Kidney glomerular epithelial cell (primary cell): ENCODE results near the gene LRRN1.
"Not testable (repeated sequence)": the region's sequence is repeated elsewhere in the genome, so short reads cannot be mapped to it uniquely, and the experiment has no call there.

Source experiments
- DNase-seq: peaks from one replicate; lab custom pipeline; 2025; lab: John Stamatoyannopoulos, UW

Gene LRRN1

DNA sequence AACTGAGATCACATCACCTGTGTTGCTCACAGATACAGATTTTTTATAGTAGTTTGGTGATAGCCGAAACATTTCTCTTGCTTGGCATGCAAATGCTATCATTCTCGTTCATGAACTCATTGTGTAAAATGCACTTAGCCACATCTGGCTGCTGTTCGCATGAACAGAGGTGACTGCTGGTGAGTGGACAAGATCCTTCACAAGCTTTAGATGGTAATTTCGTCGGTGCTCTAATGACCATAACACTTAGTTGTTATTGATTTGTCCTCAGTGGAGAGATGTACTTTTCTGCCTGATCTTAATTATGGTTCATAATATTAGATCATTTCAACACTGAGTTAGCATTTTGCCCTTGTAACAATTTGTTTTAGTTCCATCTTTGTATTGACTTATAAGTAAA lies 13.8 kb downstream of the LRRN1 start:
- no peak for DNase-seq

GRCh38 chr3:3815206-3815605 lies 16.0 kb downstream of the LRRN1 start:
- DNase-seq, result no peak

DNA sequence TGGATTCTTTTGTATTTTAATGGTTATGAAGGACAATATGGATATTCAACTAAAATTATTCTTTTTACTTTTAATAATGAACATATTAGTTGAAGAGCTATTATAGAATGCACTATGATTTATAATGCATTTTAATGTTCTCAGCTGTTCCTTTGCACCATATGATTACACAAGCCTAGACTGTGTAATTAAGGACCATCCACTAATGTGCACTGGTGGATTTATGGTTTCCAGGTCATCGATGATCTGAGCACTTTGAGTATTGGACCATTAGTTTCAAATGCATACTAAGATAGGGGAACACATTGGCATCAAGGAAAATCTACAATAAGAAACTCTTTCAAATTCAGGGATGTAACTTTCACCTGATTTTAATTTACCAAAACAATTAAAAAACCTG lies 16.8 kb downstream of the LRRN1 start:
- no peak for DNase-seq

GRCh38 chr3:3817865-3818264 lies 18.6 kb downstream of the LRRN1 start:
- DNase-seq, result no peak

- no peak for DNase-seq
Measured at GRCh38 chr3:3821777-3822176, 22.5 kb downstream of the LRRN1 start.

- no peak for DNase-seq
Measured at GRCh38 chr3:3825035-3825434, 25.8 kb downstream of the LRRN1 start.

GRCh38 chr3:3826521-3826920 lies 27.3 kb downstream of the LRRN1 start:
- no peak for DNase-seq

- no peak for DNase-seq
Measured at GRCh38 chr3:3827111-3827510, 27.9 kb downstream of the LRRN1 start.

DNA sequence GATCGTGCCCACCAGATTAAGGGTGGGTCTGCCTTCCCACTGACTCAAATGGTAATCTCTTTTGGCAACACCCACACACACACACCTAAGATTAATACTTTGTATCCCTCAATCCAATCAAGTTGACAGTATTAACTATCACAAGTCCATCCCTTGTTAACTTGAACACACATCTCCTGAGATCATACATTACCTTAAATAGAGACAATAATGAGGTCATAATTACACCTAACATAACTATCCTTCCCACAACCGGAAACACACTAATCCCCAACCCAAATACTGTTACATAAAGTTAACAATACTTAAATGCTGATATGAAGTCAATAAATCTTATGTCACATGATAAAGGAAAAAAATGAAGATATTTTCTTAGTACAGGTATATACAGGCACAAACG lies 29.2 kb downstream of the LRRN1 start:
- DNase-seq, result not testable (repeated sequence)

DNA sequence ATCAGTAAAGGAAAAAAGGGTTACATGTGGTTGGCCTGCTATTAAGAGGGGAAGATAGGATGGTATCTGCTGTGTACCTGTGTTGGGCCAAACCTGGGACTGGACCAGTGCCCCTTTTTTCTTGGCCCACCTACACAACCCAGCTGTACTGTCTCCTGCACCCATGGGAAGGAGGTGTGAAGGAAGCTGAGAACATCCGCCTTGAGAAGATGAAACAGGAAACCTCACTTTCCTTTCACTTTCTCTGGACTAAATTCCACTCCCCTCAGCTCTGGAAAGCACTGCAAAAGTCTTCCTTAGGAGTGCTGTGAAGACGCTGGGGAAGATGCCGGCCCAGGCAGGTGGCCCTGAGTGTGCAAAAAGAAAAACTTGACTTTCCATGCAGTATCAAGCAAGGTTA lies 37.6 kb downstream of the LRRN1 start:
- no peak for DNase-seq

DNA sequence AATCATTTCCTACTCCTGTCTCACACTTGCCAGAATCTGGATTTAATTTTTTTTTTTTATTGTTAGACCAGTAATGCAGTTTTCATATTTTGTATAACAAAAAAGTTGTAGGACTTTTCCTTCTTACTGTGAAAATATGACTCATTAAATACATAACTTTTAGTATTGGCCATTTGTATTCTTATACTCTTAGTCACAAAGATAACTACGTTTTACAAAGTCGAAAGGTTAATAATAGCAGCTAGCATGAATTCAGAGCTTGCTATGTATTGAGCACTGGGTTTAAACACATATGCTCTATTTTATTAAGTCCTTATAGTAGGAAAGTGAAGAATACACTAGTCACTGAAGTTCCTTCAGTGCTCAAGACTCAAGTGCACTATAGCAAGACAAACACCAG lies 43.1 kb downstream of the LRRN1 start:
- DNase-seq, result no peak

GRCh38 chr3:3847994-3848922 lies 49.0 kb downstream of the LRRN1 start:
- DNase-seq, result no peak

DNA sequence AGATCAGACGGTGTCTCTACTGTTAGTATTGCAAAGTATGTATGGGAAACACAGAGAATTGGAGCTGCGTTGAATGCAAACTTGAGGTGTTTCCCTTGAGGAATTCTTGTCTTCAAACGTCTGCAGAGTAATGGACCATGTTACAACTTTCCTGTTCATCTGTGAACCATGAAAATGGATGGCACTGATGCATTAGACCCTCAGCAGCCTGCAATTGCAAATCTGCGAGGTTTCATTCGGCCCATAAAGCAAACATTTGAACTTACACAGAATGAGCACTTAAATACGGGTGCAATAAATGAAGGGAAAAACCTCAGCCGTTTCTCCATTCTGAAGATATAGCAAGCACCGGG lies 49.7 kb downstream of the LRRN1 start:
- DNase-seq, result no peak

- no peak for DNase-seq
Measured at GRCh38 chr3:3851621-3852323, 52.5 kb downstream of the LRRN1 start.

GRCh38 chr3:3853544-3853943 lies 54.3 kb downstream of the LRRN1 start:
- no peak for DNase-seq

DNA sequence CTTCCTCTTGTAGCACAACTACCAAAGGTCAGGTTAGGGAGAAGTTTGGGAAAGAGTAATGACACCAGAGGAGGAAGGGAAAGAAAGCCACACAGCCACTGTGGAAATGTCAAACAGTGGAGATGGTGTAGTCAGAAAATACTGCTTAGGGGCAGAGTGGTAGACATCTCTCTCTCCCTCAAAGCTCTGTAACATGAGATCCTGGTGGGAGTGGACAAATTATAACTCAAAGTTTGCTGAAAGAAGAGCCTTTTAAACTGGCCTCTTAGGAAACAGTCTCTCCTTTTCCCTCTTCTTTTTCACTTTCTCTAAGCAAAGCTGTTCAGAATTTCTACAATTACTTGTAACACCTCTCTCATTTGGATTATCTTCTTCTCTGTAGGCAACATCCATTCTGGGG lies 55.8 kb downstream of the LRRN1 start:
- no peak for DNase-seq

DNA sequence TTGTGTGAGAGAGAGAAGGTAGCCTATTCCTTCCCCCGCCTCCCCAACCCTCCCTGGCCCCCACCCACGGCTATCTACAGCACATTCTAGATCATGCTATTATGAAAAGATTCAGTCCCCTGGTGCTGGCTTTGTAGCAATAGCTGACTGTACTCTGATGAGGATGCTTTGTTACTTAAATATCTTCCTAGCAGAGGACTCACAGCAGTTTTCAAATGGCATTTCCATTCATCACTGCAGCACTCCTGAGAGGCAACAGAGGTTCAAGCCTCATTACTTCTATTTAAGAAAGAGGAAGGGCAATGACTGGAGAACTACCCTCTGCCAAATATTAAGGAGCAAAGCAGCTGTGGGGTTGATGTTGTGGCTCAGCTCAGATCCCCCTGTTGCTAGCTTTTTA lies 61.0 kb downstream of the LRRN1 start:
- DNase-seq, result no peak

DNA sequence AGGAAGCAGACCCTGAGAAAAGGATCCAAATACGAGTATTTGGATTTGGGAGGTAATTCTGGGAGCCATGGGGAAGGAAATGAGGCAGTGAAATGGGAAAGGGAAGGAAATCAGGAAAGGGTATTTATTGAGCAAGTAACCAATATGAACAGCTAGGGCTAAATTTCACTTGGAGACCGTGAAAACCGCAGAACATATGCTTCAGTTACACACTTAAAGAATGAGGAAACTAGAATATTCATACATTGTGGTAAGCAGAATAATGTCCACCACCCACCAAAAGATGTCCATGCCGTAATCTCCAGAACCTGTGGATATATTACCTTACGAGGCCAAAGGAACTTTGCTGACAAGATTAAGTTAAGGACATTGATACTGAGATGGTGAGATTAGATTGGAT lies 63.3 kb downstream of the LRRN1 start:
- no peak for DNase-seq

DNA sequence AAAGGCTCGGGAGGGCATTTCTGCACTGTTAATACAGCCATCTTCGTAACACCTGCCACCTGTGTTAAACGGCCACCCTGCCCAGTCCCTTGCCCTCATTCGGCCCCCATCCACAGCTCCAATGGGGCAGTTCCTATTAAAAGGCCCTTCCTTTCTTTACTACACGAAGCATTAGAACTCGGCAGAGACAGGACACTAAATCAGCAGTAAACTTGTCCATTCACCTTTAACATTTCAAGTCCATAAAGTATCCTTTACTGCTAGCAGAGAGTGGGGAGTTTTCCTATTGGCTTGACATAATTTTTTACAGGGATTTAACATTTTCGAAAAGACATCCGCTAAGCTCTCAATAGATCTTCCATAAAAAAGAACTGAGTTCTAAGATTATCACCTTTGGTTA lies 76.3 kb downstream of the LRRN1 start:
- no peak for DNase-seq

DNA sequence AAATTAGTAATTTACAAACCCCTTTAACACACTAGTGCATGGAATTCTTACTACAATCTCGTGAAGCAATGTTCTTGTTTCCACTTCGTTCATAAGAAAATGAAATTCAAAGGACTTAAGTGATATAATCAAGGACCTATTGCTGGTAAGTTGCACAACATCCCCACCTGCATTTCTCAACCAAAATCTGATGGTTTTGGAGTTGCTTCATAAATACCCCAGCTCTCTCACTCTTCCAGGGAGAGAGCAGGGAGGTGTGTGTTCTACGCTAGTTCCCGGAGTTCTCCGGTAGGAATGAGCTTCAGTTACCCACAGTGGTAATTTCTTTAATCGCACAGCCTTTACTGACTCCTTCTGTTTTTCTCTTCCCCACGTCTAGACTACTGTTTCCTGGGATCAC lies 81.8 kb downstream of the LRRN1 start:
- DNase-seq, result no peak

GRCh38 chr3:3887311-3887710 lies 88.1 kb downstream of the LRRN1 start:
- not testable (repeated sequence) for DNase-seq

DNA sequence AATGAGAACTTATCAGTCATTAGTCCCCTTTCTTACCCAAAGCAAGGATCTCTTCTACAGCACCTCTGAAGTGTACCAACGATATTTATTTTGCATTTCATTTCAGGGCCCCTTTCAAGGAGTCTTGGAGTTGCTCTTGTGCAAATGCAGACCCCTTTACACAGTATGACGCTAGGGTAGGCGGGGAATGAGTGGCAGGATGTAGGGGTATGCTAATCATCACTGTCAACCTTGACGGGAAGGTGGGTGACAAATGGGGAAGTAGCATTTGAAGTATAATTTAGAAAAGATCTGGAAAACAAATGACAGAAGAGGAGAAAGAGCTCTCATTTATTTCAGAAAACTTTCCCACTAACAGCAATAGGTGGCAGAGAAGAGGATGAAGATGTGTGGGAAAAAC lies 94.4 kb downstream of the LRRN1 start:
- DNase-seq, result no peak
